Measurements from ENCODE around the gene KCTD21. TPM values are rescaled to one million over a fixed set of nuclear protein-coding genes. Genes with fewer than 3 reads are reported as not detected.
A peak's percentile ranks its signal among the peaks of the same experiment; 100 is the strongest.

KCTD21 gene
- total RNA-seq, 3 donors from 2014 or later = 8.5 to 13.1 (median 8.8) TPM

DNA sequence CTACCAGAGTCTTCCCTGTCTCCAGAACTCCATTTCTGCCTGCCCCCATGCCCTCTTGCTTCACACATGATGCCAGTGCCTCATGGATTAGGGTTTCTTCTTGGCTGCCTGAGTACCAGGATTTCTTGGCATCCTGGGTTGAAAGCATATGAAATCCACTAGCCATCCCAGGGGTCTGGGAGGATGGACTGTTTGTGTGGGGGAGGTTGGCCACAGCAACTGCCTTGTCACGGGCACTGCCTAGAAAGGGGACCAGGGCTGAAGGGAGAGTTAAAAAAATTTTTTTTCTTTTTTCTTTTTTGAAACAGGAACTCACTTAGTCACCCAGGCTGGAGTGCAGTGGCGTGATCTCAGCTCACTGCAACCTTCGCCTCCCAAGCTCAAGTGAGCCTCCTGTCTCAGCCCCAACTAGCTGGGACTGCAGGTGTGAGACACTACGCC lies 4.5 kb upstream of the KCTD21 start:
- Histone ChIP-seq H3K27me3 (no peaks in the 10 kb centered on the region), H3K4me3 (no peak overlapping the region), H3K9me3 (no peaks in the 10 kb centered on the region), H3K36me3 (no peaks in the 10 kb centered on the region), H3K4me1 (peaks cover 3 to 9% of the 10 kb centered on the region in 2 donors), H3K27ac (peak overlapping the region in 1 of 2 donors; percentile 20)
- intact Hi-C loops (cut with DNase I; ENCODE audit: low total_unique reads) = no loop called here
- peak in 1 of 2 donors; percentile 9 for DNase-seq (ENCODE audit: low spot score in 2 of 2)
- no peak for TF ChIP-seq POLR2AphosphoS5 (IDR thresholded peaks at IDR 0.05)
- no peak for TF ChIP-seq POLR2A (IDR thresholded peaks at IDR 0.05)
- TF ChIP-seq CTCF (IDR thresholded peaks at IDR 0.05) = no peak

DNA sequence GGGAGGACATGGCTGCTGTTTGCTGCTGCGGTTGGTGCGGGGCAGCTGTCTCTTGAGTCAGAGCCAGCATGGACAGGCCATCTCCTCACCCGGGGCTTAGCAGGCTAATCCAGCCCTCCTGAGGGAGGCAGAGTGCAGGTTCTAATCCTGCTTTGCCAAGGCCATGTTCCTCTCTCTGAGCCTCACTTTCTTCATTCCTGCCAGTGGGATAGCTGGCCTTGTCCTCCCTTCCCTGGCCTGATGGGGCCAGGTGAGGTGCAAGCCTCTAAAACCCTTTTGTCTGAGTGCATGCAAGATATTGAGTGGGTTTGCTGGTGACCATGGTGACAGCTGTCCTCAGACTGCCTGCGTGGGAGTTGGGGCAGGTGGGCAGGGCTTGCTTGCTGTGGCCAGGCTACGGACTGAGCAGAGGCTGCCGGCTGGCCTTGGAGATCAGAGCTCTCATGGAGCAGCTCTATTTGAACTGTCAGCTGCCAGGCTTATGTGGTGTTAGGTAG lies 3.8 kb upstream of the KCTD21 start:
- Histone ChIP-seq H3K9me3 (no peaks in the 10 kb centered on the region), H3K4me3 (no peak overlapping the region), H3K36me3 (no peaks in the 10 kb centered on the region), H3K4me1 (peaks cover 3 to 9% of the 10 kb centered on the region in 2 donors), H3K27ac (peak overlapping the region; percentile 17 to 20), H3K27me3 (no peaks in the 10 kb centered on the region)
- DNase-seq (ENCODE audit: low spot score in 2 of 2) = peak in 1 of 2 donors; percentile 48
- intact Hi-C loops (cut with DNase I; ENCODE audit: low total_unique reads) = no loop called here
- TF ChIP-seq POLR2A (IDR thresholded peaks at IDR 0.05) = no peak
- no peak for TF ChIP-seq POLR2AphosphoS5 (IDR thresholded peaks at IDR 0.05)
- TF ChIP-seq CTCF (IDR thresholded peaks at IDR 0.05) = no peak

DNA sequence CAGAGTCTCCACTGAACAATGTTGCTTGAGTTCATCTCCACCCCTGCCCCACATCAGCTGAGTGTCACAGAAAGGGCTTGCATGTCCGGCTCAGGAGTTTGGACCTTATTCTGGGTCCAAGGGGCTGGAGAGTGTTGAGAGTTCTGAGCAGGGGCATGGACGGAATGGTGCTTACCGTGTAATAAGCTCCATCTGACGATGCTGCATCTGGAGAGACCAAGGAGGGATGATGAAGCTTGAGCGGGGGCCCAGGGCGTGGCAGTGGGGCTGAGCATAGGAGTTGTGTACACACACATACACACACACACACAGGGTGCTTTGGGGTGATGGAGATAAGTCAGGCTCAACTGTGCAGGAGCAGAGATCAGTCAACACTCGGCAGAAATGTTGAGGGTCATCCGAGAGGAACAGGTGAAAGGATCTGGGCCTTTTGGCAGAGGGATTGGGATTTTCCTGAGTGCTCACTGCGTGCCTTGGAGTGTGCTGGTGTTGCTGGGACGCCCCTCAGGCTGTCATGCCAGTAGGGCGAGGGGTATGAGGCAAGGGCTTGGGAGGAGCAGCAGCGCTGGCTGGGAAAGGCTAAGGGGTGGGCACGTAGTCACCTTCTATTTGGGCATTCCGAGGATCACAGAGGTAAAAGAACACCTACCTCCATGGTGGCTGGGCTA lies 2.6 kb upstream of the KCTD21 start:
- Histone ChIP-seq H3K9me3 (no peaks in the 10 kb centered on the region), H3K4me1 (peaks cover 3 to 9% of the 10 kb centered on the region in 2 donors), H3K4me3 (no peak overlapping the region), H3K27ac (no peak overlapping the region), H3K36me3 (no peaks in the 10 kb centered on the region), H3K27me3 (no peaks in the 10 kb centered on the region)
- peak in 1 of 2 donors; percentile 15 for DNase-seq (ENCODE audit: low spot score in 2 of 2)
- TF ChIP-seq POLR2A (IDR thresholded peaks at IDR 0.05) (no peak), CTCF (IDR thresholded peaks at IDR 0.05) (no peak), POLR2AphosphoS5 (IDR thresholded peaks at IDR 0.05) (no peak)
- intact Hi-C loops (cut with DNase I; ENCODE audit: low total_unique reads) = loop anchor here (1.0 kb wide), 1 partner anchor 25 kb away; no protein-coding TSS in a partner anchor

DNA sequence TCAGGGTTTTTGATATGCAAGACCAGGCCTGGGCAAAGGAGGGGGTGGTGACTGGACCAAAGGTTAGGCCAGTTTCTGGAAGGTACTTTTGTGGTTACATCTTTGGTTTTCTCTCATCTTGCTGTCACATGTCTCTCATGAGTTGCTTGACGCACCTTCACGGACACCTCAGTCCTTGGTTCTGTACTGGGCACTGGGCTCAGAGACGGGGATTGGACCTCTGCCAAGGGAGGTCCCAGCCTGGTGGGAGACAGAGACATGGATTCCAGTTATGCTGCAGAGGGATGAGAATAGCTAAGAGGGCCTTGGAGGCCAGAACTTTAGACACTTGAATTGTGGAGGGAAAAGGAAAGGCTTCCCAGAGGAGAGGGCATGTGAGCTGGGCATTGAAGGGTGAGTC lies 1.9 kb upstream of the KCTD21 start:
- H3K27ac ChIP-seq = no peak overlapping the region
- TF ChIP-seq POLR2AphosphoS5 (IDR thresholded peaks at IDR 0.05) (no peak), CTCF (IDR thresholded peaks at IDR 0.05) (no peak), POLR2A (IDR thresholded peaks at IDR 0.05) (no peak)
- H3K4me3 ChIP-seq = no peak overlapping the region
- H3K27me3 ChIP-seq = no peaks in the 10 kb centered on the region
- no peaks in the 10 kb centered on the region for H3K9me3 ChIP-seq
- H3K36me3 ChIP-seq = no peaks in the 10 kb centered on the region
- peak in 1 of 2 donors; percentile 49 for DNase-seq (ENCODE audit: low spot score in 2 of 2)
- peaks cover 3 to 9% of the 10 kb centered on the region in 2 donors for H3K4me1 ChIP-seq
- intact Hi-C loops (cut with DNase I; ENCODE audit: low total_unique reads) = loop anchor here (1.0 kb wide), 1 partner anchor 26 kb away; no protein-coding TSS in a partner anchor

DNA sequence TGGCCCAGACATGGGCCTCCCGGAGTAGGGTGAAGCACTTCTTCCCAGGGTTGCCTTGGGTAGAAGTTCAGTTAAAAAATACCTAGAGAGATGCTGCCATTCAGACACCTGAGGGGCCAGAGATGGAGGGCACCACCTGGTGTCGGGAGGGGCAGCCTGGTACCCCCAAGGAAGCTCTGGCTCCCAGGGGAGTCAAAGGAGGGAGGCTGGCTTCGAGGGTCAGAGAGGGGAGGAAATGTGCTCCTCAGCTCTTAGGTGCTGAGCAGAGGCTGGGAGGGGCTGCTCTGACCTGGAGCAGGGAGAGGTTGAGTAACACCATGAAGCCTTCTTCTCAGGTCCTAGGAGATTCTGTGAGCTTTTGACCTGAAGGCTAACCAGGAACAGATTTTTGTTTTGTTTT lies 1.4 kb upstream of the KCTD21 start:
- peak in 1 of 2 donors; percentile 45 for DNase-seq (ENCODE audit: low spot score in 2 of 2)
- Histone ChIP-seq H3K4me1 (peaks cover 3 to 9% of the 10 kb centered on the region in 2 donors), H3K27me3 (no peaks in the 10 kb centered on the region), H3K27ac (peak overlapping the region in 1 of 2 donors; percentile 88), H3K9me3 (no peaks in the 10 kb centered on the region), H3K4me3 (peak overlapping the region; percentile 64 to 92 (median 88)), H3K36me3 (no peaks in the 10 kb centered on the region)
- intact Hi-C loops (cut with DNase I; ENCODE audit: low total_unique reads) = loop anchor here (1.0 kb wide), 1 partner anchor 26 kb away; no protein-coding TSS in a partner anchor
- TF ChIP-seq CTCF (IDR thresholded peaks at IDR 0.05) (no peak), POLR2A (IDR thresholded peaks at IDR 0.05) (no peak), POLR2AphosphoS5 (IDR thresholded peaks at IDR 0.05) (no peak)
